GM12878 (cell line): Measurements from ENCODE around the gene ZCCHC24. TPM values are rescaled to one million over a fixed set of nuclear protein-coding genes. Genes with fewer than 3 reads are reported as not detected.

ENCODE experiments used
- ATAC-seq: fragments of 200-7000 bp; cut with Tn5 transposase; 3 replicates; pipeline ENCODE4 v1.9.1; 2020; ENCODE audit warnings: mild to moderate bottlenecking, moderate library complexity
- BruUV-seq: library from RNA; stranded (reverse); fragments of 400-500 nt; replicated peaks from 2 replicates; lab custom pipeline; 2021; lab: Mats Ljungman, UMichigan
- CTCF ChIA-PET: fragments of 300-600 bp; sonication (Branson Sonifier 250); formaldehyde crosslinking; extraction: SDS; loops from one replicate; lab custom pipeline; 2021; ENCODE audit warnings: inconsistent platforms; lab: Yijun Ruan, JAX
- POLR2A ChIA-PET: fragments of 350-600 bp; formaldehyde crosslinking; extraction: SDS; loops from one replicate; lab custom pipeline; 2021; ENCODE audit warnings: inconsistent platforms; lab: Charles Lee
- RAD21 ChIA-PET: fragments of 300-600 bp; sonication (Branson Sonifier 250); formaldehyde crosslinking; loops from one replicate; lab custom pipeline; 2023; ENCODE audit warnings: antibody characterized with exemption; ENCODE audit not compliant: unreplicated experiment; lab: Charles Lee
- SMC1A ChIA-PET: fragments of 300-600 bp; sonication (Branson Sonifier 250); formaldehyde crosslinking; loops from one replicate; lab custom pipeline; 2023; ENCODE audit not compliant: unreplicated experiment, uncharacterized antibody; lab: Charles Lee
- DNase-seq: peaks from one replicate; pipeline ENCODE4 v3.0.0-alpha.2; 2011; ENCODE audit warnings: low read depth, low spot score
- FAIRE-seq: peaks from 3 replicates; lab custom pipeline; 2011; peaks lifted over from hg19 to GRCh38; lab: Jason Lieb, UNC
- H2AFZ ChIP-seq: 2 replicates; pipeline ENCODE4 v1.6.0; 2011; ENCODE audit warnings: low read depth, low read length, control low read depth; ENCODE audit not compliant: control insufficient read depth
- H3K27ac ChIP-seq: 2 replicates; pipeline ENCODE4 v1.5.1; 2011; ENCODE audit warnings: control low read depth; ENCODE audit not compliant: control insufficient read depth, insufficient read depth
- H3K27me3 ChIP-seq, 2 experiments: replicated peaks in 1 of 2; 2 replicates each; pipeline versions ENCODE4 v1.6.0 to v1.6.1; 2011; ENCODE audit warnings: low read length in 1 of 2; ENCODE audit not compliant: control insufficient read depth in 2 of 2, insufficient read depth in 2 of 2
- H3K36me3 ChIP-seq, 2 experiments: 2 replicates each; pipeline ENCODE4 v1.5.1; 2011; ENCODE audit warnings: low read length in 1 of 2; ENCODE audit not compliant: control insufficient read depth in 2 of 2, insufficient read depth in 2 of 2
- H3K4me1 ChIP-seq: 2 replicates; pipeline ENCODE4 v1.6.1; 2011; ENCODE audit warnings: mild to moderate bottlenecking, low read length, moderate library complexity, mixed read lengths; ENCODE audit not compliant: control insufficient read depth, insufficient read depth
- H3K4me2 ChIP-seq: 2 replicates; pipeline ENCODE4 v1.6.0; 2011; ENCODE audit warnings: control low read depth; ENCODE audit not compliant: control insufficient read depth, insufficient read depth
- H3K4me3 ChIP-seq: fragments of 200-600 bp; sonication (generic); 2 replicates; pipeline ENCODE4 v1.5.1; 2016
- H3K79me2 ChIP-seq: 2 replicates; pipeline ENCODE4 v1.6.0; 2011; ENCODE audit warnings: low read length; ENCODE audit not compliant: control insufficient read depth, insufficient read depth
- H3K9ac ChIP-seq: 2 replicates; pipeline ENCODE4 v1.8.0; 2011; ENCODE audit warnings: low read length, control low read depth, mixed read lengths; ENCODE audit not compliant: control insufficient read depth, insufficient read depth
- H3K9me3 ChIP-seq: replicated peaks from 3 replicates; pipeline ENCODE4 v1.5.1; 2011; ENCODE audit warnings: mild to moderate bottlenecking, low read length; ENCODE audit not compliant: control insufficient read depth, insufficient read depth
- H4K20me1 ChIP-seq: 2 replicates; pipeline ENCODE4 v1.6.0; 2011; ENCODE audit not compliant: control insufficient read depth, insufficient read depth
- EED ChIP-seq: sonication (generic); IDR thresholded peaks from 2 replicates; pipeline ENCODE4 v1.6.1; 2016; ENCODE audit warnings: antibody characterized with exemption, low read depth
- HDAC2 ChIP-seq: fragments of 200-600 bp; sonication (generic); IDR thresholded peaks from 2 replicates; pipeline ENCODE4 v1.6.1; 2017
- IKZF1 ChIP-seq: fragments of 450-650 bp; conservative IDR thresholded peaks from 2 replicates; pipeline ENCODE4 v1.6.1; 2017; ENCODE audit warnings: antibody characterized with exemption, mild to moderate bottlenecking
- LARP7 ChIP-seq: fragments of 450-650 bp; IDR thresholded peaks from 2 replicates; pipeline ENCODE4 v1.6.1; 2017; ENCODE audit warnings: mild to moderate bottlenecking
- MLLT1 ChIP-seq: fragments of 450-650 bp; IDR thresholded peaks from 2 replicates; pipeline ENCODE4 v1.6.1; 2016; ENCODE audit warnings: mild to moderate bottlenecking
- NBN ChIP-seq: fragments of 450-650 bp; IDR thresholded peaks from 2 replicates; pipeline ENCODE4 v1.6.1; 2016
- RUNX3 ChIP-seq: IDR thresholded peaks from 2 replicates; pipeline ENCODE4 v1.6.1; 2012; ENCODE audit warnings: low read length, inconsistent platforms
- SRF ChIP-seq, 2 experiments: IDR thresholded peaks; 2 replicates each; pipeline ENCODE4 v1.6.1; 2011; ENCODE audit warnings: low read depth in 2 of 2, low read length in 2 of 2, mild to moderate bottlenecking in 1 of 2, moderate library complexity in 1 of 2
- SUZ12 ChIP-seq: fragments of 200-600 bp; sonication (generic); IDR thresholded peaks from one replicate; pipeline ENCODE4 v1.6.1; 2018; ENCODE audit warnings: antibody characterized with exemption, mild to moderate bottlenecking; ENCODE audit not compliant: unreplicated experiment
- WGBS: methylation state at CpG from one replicate; pipeline ENCODE4 v1.1.6; 2016; ENCODE audit warnings: low lambda C conversion rate; ENCODE audit not compliant: insufficient replicate concordance, insufficient coverage; ENCODE audit errors: missing lambda C conversion rate; 5-methylcytosine and 5-hydroxymethylcytosine counted together
- in situ Hi-C: fragments of 300-500 bp; cut with MboI; formaldehyde crosslinking; loops from 9 replicates; pipeline ENCODE4 v1.14.3; 2018; ENCODE audit warnings: mixed read lengths
- intact Hi-C: fragments of 100-400 bp; cut with micrococcal nuclease; formaldehyde crosslinking; loops from one replicate; pipeline ENCODE4 v1.14.2; 2022; ENCODE audit not compliant: unreplicated experiment
- polyA plus RNA-seq, 11 experiments: library from polyadenylated mRNA; depleted of rRNA in 4 of 11; unstranded in 6 of 11; stranded (reverse) in 5 of 11; fragments of >200 nt; fragmentation: Nextera tagmentation in 4 of 11; fragmentation: Illumina TruSeq in 1 of 11; extraction: Ambion mirVana in 4 of 11; extraction: Trizol in 1 of 11; gene quantifications; 1 replicate in 1 of 11; 2 replicates in 10 of 11; pipeline versions ENCODE4 v1.2.1 to v1.2.3, GENCODE V29; 2011 to 2016; ENCODE audit warnings: inconsistent platforms in 2 of 11, missing spikeins in 2 of 11, low read depth in 1 of 11
- total RNA-seq, 4 experiments: library from RNA; depleted of rRNA in 3 of 4; stranded (reverse); fragments of >200 nt in 3 of 4; fragmentation: Illumina TruSeq in 1 of 4; extraction: Trizol in 1 of 4; gene quantifications; 2 replicates each; pipeline versions ENCODE4 v1.2.1 to v1.2.3, GENCODE V29; 2013 to 2021
- TF ChIP-seq, protein P1 (sequence below): fragments of 450-650 bp; IDR thresholded peaks from 2 replicates; pipeline ENCODE4 v1.6.1; 2017; ENCODE audit warnings: antibody characterized with exemption, mild to moderate bottlenecking, moderate library complexity
- TF ChIP-seq, protein P2 (sequence below): fragments of 450-650 bp; IDR thresholded peaks from 2 replicates; pipeline ENCODE4 v1.6.1; 2017; ENCODE audit warnings: mild to moderate bottlenecking, moderate library complexity

Gene ZCCHC24
- total and polyA plus RNA-seq, 10 of the 15 experiments (the other 5 are each of a cell fraction or from before 2014, with no cell fraction given) = 0.02 to 0.62 (median 0.04) TPM; not detected in 4

DNA sequence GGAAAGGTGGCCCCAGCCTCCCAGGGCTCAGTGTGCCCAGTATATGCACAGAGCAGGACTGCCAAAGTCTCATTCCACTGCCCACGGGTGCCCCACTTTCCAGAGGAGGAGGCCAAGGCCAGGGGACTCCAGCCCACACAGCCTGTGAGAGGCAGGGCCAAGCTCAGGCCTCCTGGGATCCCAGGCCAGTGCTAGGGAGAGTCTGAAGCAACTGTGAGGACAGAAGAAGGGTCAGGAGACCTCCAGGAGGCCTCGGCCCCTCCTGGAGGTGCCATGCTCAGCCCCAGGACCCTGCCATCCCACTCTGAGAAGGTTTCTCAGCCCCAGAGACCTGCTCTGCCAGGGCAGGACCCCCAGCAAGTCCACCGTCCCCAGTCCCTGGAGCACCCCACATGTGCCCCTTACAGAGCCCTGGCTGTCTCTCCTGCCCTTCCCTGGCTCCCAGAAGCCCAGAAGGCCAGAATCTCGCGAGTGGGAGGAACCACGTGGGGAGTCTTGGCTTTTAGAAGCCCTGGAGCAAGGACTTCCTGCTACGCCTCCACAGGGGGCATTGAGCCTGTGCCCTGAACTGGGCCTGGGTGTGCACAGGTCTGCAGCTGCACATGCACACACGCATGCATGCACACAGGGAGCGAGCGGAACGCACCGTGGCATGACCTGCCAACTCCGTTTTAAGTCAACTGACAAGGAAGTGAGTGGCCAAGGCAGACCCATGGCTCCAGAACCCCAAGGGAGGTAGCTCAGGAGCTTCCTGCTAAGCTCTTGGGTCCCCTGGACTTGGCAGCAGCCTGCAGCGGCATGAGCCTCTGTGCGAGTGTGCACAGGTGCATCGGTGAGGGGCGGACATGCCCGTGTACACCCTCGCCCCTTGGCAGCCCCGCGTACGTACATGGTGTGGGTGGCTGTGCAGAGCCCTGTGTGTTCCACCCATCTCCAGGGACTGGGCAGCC, 33.6 kb downstream of the ZCCHC24 start:
- no TSS peak for BruUV-seq
- Histone ChIP-seq H3K4me2 (no peak overlapping the region), H3K9me3 (no peaks in the 10 kb centered on the region), H4K20me1 (no peaks in the 10 kb centered on the region), H2AFZ (no peak overlapping the region), H3K9ac (no peak overlapping the region), H3K79me2 (no peaks in the 10 kb centered on the region), H3K27ac (no peak overlapping the region), H3K36me3 (no peaks in the 10 kb centered on the region), H3K4me1 (peaks cover 6% of the 10 kb centered on the region), H3K4me3 (no peak overlapping the region), H3K27me3 (no peaks in the 10 kb centered on the region; a peak in 1 of 4 replicates)
- ChIA-PET RAD21 (no interaction called here), CTCF (interaction anchor here (0.5 kb wide), 1 partner anchor 37 kb away, joined by 3 read pairs; no protein-coding TSS in a partner anchor), SMC1A (no interaction called here), POLR2A (no interaction called here)
- DNase-seq (no peak), ATAC-seq (no peak), FAIRE-seq (no peak)
- TF ChIP-seq RUNX3 (no peak), LARP7 (no peak), SUZ12 (no peak), IKZF1 (no peak), NBN (no peak), EED (no peak), HDAC2 (no peak), MLLT1 (no peak), SRF (IDR thresholded peaks at IDR 0.05; ENCODE audit: low read depth in 2 of 2, low read length in 2 of 2) (no peak)
- TF ChIP-seq, protein P1, sequence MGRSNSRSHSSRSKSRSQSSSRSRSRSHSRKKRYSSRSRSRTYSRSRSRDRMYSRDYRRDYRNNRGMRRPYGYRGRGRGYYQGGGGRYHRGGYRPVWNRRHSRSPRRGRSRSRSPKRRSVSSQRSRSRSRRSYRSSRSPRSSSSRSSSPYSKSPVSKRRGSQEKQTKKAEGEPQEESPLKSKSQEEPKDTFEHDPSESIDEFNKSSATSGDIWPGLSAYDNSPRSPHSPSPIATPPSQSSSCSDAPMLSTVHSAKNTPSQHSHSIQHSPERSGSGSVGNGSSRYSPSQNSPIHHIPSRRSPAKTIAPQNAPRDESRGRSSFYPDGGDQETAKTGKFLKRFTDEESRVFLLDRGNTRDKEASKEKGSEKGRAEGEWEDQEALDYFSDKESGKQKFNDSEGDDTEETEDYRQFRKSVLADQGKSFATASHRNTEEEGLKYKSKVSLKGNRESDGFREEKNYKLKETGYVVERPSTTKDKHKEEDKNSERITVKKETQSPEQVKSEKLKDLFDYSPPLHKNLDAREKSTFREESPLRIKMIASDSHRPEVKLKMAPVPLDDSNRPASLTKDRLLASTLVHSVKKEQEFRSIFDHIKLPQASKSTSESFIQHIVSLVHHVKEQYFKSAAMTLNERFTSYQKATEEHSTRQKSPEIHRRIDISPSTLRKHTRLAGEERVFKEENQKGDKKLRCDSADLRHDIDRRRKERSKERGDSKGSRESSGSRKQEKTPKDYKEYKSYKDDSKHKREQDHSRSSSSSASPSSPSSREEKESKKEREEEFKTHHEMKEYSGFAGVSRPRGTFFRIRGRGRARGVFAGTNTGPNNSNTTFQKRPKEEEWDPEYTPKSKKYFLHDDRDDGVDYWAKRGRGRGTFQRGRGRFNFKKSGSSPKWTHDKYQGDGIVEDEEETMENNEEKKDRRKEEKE = no peak
- TF ChIP-seq, protein P2, sequence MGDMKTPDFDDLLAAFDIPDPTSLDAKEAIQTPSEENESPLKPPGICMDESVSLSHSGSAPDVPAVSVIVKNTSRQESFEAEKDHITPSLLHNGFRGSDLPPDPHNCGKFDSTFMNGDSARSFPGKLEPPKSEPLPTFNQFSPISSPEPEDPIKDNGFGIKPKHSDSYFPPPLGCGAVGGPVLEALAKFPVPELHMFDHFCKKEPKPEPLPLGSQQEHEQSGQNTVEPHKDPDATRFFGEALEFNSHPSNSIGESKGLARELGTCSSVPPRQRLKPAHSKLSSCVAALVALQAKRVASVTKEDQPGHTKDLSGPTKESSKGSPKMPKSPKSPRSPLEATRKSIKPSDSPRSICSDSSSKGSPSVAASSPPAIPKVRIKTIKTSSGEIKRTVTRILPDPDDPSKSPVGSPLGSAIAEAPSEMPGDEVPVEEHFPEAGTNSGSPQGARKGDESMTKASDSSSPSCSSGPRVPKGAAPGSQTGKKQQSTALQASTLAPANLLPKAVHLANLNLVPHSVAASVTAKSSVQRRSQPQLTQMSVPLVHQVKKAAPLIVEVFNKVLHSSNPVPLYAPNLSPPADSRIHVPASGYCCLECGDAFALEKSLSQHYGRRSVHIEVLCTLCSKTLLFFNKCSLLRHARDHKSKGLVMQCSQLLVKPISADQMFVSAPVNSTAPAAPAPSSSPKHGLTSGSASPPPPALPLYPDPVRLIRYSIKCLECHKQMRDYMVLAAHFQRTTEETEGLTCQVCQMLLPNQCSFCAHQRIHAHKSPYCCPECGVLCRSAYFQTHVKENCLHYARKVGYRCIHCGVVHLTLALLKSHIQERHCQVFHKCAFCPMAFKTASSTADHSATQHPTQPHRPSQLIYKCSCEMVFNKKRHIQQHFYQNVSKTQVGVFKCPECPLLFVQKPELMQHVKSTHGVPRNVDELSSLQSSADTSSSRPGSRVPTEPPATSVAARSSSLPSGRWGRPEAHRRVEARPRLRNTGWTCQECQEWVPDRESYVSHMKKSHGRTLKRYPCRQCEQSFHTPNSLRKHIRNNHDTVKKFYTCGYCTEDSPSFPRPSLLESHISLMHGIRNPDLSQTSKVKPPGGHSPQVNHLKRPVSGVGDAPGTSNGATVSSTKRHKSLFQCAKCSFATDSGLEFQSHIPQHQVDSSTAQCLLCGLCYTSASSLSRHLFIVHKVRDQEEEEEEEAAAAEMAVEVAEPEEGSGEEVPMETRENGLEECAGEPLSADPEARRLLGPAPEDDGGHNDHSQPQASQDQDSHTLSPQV = no peak
- intact Hi-C loops (no loop called here), in situ Hi-C loops (no loop called here)
- 56% methylated on average over 22 of the region's 22 CpGs for WGBS
